HG02840 (cell line): ENCODE measurements around the gene SRPRB.

Experiments used
- ATAC-seq: cut with Tn5 transposase; IDR thresholded peaks from one replicate; pipeline ENCODE4 v1.9.1; 2021; ENCODE audit warnings: mild to moderate bottlenecking, moderate library complexity, moderate number of reproducible peaks; ENCODE audit not compliant: unreplicated experiment, low FRiP score

The SRPRB gene, protein sequence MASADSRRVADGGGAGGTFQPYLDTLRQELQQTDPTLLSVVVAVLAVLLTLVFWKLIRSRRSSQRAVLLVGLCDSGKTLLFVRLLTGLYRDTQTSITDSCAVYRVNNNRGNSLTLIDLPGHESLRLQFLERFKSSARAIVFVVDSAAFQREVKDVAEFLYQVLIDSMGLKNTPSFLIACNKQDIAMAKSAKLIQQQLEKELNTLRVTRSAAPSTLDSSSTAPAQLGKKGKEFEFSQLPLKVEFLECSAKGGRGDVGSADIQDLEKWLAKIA

DNA sequence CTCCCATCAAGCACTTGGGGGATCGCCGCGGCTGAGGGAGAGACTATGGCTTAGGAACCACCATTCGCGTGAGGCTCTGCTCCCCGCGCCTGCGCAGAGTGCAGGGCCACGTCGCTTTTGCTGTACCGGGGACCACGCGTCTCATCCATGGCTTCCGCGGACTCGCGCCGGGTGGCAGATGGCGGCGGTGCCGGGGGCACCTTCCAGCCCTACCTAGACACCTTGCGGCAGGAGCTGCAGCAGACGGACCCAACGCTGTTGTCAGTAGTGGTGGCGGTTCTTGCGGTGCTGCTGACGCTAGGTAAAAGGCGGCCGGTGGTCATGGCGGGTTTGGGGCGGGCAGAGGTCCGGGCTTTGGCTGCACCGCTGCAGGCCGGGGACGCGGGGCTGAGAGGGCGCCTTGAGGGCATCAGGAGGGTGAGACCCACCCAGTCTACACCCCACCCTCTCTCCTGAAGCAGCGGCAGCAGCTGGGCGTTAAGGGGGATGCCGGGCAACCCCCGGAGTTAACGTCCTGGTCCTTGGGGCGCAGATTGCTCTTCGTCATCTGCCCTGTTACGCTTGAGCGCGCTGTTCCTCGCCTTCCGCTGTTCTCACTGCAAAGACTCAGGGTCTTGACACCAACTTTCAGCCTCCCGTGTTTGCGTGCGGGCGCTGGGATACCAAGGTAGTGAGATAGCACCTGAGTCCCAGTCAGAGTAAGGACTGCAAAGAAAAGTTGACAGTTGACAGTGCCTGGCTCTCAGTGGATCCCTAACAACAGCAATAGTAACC is at the start of gene SRPRB:
TSS of gene SRPRB (plus strand) at position 114 of the 774 bp plus-strand sequence. CDS start at position 148, 34 bp downstream.
- ATAC-seq = peak; percentile 98

DNA sequence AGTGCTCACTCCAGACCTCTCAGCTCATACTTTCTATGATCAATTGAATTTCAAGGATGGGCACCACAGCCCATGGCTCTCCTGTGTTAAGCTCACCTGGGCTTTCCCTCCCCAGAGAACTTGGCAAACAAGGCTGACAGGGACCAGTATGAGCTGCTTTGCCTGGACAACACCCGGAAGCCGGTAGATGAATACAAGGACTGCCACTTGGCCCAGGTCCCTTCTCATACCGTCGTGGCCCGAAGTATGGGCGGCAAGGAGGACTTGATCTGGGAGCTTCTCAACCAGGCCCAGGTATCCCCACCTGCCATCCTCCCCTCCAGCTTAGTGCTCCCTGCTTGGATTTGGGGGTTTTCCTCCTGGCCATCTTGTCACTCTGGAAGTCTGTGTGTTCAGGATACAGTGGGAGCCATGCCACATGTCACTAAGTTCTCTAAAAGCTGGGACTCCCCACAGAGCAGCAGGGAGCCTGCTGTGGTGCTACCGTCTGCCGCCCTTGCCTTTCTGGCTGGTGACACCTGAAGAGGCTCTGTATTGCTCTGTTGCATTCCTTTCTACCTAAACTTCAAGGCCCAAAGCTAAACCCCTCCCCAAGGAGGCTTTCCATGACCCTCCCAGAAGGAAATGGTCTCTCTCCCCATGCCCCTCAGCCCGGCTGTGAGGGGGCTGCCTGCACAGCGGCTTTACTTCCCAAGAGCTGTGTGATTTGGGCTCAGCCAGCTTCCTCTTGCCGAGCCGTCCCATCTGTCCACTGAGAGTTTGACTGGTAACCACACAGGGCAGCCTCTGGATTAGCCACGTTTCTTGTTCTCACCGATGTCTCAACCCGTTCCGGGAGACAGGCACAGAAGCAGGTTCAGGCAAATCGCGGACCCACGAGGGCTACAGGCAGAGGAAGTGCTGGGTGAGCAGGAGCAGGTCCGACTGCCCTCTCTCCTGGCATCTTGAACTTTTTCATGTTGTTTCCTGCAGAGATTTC is 48.6 kb upstream of the SRPRB start:
- no peak for ATAC-seq

DNA sequence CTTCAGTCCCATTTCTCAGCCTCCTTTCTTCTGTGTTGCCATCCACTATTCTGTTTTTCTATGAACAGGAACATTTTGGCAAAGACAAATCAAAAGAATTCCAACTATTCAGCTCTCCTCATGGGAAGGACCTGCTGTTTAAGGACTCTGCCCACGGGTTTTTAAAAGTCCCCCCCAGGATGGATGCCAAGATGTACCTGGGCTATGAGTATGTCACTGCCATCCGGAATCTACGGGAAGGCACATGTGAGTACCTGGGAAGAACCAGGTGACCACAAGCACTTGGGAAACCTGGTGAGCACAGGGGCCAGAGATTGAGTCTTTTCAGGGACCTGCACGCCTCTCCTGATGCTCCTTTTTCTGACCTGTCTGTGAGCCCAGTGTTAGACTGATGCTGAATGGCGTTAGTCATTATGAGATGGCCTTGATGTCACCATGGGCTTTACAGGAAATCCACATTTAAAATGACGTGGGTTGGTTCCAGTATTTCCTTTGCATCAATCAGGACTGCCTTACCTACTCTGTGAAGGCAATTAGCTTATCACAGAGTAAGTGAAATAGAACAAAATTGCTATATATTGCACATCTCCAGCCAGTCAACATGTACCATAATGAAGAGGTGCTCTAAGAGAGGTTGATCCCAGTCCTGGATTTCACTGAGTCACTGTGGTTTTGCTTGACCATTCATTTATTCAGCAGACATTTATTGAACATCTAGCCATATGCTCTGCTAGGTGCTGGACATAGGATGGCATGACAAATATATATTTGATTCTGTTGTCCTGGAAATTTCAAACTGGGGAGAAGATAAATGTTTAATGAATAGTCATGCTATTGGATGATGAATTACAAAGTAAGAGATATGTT is 47.7 kb upstream of the SRPRB start:
- ATAC-seq = no peak

DNA sequence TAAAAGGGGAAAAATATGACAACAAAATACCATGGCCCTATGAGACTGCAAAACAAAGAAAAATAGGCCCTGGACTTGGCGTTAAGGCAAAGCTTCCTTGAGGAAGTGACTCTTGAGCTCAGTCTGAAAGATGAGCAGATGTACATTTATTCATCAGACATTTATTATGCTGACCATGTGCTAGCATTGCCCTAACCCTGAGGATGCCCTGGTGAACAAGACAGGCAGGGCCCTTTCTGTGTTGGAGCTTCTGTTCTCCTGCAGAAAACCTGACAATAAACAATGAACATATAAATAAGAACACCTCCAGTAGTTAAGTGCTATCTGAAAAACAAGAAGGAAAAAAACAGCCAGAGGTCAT is 47.1 kb upstream of the SRPRB start:
- ATAC-seq = no peak

DNA sequence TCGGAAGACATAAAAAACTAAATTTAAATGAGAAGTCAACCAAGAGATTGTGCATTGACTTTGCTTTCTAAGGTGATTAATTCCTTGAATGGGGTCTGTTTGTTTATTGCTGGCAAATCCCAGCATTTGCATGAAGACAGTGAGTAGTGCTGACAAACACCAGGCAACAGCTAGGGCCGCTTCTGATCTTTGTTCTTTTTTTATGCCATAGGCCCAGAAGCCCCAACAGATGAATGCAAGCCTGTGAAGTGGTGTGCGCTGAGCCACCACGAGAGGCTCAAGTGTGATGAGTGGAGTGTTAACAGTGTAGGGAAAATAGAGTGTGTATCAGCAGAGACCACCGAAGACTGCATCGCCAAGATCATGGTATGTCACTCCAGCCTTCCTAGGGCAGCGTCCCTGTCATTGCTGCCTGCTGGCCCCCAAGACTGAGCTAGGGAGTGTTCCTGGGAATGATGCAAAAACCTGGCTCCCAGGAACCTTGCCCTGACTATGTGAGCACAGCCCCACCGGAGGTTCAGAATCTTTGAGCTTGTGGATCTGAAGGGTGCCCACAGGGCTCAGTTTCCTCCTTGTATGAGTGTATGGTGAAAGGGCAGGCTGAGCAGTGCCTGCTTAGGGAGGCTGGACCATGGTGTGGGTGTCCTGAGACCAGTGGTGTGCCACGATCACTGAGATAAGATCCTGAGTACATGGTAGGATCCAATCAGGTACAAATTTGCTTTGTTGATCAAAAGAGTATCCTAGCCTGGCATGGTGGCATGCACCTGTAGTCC is 46.5 kb upstream of the SRPRB start:
- no peak for ATAC-seq

DNA sequence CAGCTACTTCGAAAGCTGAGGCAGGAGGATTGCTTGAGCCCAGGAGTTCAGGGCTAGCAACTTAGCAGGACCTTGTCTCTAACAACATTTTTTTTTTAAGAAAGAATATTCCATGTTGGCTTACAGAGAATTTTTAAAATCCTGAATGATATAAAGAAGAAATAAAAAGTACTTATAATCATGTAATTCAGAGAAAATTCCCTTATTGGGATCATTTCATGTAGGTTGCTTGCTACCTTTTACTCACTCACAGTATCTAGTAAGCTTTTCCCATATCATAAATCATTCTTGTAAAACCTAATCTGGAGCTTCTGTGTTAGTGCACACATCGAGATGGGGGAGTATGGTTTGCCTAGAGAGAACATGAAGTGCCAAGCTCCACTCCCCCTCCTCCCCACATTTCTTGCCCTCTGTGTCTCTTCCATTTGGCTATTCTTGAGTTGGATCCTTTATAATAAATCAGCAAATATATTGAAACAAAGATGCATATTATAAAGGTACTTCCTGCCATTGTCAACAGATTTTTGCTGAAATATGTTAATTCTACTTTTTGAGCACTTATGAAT is 45.8 kb upstream of the SRPRB start:
- no peak for ATAC-seq

DNA sequence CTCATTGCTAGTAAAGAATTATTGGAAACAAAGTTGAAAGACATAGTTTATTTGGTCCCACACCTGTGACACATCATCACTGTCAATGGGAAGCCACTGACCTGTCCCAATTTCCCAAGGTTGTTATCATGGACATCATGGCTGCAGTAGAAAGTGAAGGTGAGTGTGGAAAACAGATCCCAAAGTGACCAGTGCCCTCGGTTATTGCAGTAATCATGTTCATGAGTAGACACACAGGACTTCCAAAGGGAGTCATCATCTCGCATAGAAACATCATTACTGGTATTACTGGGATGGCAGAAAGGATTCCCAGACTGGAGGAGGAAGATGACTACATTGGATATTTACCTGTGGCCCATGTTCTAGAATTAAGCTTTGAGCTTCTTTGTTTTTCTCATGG is 44.7 kb upstream of the SRPRB start:
- ATAC-seq = no peak

DNA sequence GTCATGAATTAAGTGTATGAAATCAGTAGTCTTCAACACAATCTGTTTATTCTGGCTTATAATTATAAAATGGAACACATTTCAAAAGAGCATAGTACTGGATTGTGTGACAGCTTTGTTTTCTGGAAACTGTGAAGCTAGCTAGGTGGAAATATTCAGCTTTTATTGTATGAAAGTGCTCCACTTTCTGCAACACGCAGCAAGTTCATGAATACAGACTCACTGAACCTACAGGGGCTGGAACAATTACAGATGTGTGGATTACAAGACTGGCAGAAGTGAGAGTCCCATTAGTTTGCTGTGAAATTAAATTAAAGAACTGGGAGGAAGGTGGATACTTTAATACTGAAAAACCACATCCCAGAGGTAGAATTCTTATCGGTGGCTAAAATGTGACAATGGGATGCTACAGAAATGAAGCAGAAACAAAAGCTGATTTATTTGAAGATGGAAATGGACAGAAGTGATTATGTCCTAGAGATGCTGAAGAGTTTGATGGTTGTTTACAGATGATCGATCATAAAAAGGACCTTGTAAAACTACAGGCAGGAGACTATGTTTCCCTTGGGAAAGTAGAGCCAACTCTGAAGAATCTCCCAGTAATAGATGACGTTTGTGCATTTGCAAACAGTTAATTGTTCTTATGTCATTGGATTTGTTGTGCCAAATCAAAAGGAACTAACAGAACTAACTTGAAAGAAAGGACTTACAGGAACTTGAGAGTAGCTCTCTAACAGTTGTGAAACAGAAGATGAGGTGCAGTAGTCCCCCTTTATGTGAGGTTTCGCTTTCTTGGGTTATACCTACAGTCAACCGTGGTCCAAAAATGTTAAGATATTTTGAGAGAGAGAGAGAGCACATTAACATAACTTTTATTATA is 43.8 kb upstream of the SRPRB start:
- ATAC-seq = no peak

DNA sequence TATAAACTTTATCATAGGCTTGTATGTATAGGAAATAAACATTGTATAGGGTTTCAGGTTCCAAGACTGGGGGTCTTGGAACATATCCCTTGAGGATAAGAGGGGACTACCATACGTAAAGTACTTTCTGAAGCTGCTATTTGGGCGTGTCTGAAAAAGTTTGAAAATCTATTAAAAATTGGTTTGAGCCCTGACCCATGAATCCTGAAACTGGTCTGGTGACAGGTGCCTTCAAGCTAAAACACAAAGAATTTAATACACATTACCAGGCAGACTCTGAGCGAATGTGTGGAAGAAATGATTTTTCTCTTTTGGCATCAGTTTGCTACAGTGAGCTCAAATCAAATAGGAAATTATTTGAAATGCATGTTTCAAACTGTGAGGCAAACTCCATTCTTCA is 43.1 kb upstream of the SRPRB start:
- ATAC-seq = no peak

DNA sequence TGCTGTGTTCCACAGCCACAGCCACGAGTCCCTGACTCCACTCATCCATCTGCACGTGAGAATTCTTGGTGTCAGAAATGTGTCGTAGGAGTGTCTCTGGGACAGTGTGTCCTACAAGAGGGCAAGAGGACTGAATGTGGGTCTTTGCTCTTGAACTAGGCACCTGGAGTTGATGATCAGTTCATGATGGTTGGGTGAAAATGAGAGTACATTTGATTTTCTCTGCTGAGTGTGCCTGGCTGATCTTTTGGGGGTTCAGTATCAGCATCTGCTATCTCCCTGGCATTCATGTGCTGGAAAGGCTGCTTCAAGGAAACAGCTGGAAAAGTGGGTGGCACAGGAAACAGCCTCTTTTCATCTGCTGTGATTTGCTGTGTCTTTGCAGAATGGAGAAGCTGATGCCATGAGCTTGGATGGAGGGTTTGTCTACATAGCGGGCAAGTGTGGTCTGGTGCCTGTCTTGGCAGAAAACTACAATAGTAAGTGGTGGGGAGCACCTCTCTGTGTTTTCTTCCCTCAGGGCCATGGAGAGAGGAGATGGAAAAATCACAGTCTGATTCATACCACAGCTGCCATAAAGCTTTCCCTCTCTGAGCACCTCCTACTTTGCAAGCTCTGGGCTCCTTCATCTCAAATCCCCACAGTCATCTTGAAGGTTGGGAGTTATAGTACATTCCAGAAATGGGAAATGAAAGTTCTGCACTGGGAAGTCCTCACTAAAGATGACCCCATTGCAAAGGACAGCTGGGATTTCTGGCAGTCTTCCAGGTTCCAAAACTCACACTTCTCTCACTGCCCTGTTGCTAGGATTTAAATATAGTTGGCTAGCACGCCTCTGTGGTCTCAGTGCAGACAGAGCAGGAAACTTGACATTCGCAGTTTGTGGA is 41.6 kb upstream of the SRPRB start:
- no peak for ATAC-seq

DNA sequence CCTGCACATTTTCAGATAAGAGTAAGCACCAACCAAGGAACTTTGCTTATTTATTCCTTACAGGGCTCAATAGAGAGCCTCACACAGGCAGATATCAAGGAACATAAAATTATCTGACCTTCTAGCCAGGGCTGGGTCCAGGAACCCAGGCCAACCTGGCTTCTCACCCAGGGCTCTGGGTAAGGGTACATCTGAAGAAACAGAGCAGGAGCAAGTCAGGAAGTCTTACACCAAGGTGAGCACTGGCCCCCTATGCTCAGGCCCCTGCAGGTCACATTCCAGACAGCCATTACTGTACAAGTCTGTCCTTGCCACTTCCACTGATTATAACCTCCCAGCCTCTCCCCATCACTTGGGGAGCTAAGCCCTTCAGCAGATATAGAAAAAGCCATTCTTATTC is 40.4 kb upstream of the SRPRB start:
- no peak for ATAC-seq

DNA sequence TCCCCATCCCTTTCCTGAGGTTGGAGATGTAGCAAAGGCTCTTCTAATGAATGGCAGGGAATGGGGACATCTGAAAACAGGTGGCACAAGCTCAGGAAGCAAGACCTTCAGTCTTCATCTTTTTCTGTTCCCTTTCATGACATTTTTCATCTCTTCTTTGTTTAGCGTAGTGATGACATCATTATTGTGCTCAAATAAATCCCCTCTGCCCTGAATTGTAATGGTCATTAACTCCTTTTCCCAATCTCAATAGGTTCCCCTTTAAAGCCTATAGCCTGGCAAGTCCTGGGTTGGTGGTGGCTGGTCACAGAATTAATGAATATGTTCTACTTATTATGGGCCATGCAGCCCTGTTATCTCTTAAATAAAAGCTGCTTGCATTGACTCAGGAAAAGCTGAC is 38.0 kb upstream of the SRPRB start:
- no peak for ATAC-seq

DNA sequence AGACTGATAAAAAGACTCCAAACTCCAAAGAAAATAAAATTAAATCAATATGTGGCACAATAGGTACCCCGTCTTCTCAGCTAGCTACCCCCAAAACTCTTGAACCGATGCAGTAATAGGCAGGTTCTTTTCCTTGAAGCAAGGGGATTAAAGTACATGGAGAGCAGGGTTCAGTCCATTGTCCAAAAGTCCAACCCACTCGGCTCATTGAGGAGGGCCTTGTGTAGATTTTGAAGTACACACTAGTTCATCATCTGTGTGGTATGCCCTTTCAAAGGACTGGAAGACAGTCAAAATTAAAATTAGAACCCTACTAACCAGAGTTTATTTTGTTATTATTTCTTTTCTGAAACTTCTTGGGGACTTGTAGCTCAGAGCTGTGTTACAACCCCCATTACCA is 36.1 kb upstream of the SRPRB start:
- no peak for ATAC-seq

DNA sequence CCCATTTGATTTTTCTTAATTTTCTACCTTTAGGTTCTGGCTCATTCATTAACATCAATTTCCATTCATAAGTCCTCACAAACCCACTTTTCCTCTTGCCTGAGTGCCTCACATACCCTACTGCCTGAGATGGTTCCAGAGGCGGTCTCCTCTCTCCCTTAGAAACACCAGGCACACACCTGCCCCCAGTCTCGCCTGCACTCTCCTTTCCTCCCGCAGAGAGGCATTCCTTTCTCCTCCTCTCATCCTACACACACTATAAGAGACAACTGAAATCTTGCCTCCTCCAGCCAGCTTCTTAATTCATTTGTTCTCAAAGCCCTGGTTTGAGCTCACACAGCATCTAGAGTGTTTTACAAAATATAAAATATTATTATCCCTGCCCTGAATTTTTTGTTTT is 31.9 kb upstream of the SRPRB start:
- no peak for ATAC-seq

DNA sequence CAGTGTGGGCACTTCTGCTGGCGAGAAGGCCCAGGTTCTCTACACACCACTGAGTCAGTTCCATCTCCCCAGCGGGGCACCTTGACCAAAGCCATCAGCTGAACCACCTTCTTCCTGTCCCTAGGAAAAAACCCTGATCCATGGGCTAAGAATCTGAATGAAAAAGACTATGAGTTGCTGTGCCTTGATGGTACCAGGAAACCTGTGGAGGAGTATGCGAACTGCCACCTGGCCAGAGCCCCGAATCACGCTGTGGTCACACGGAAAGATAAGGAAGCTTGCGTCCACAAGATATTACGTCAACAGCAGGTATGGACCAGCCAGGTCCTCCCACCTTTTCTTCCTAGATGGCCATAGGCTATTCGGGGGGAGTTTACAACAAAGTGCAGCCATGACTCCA is 30.3 kb upstream of the SRPRB start:
- ATAC-seq = no peak

DNA sequence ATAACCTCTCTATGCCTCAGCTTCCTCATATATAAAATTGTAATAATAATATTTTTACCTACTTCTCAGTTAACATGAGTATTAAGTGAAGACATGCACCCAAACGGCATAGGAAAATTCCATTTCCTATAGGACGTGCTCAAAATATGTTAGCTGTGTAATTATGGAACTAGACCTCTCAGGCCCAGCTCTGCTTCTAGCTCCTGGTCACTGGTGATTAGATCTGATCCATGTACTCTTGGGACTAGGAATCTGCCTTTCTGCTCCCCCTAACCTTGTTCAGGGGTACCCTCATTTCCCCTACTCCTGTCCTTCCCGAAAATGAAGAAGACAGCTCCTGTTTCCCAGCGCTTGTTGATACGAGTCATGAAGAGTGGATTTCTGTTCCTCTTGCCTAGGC is 29.8 kb upstream of the SRPRB start:
- no peak for ATAC-seq

DNA sequence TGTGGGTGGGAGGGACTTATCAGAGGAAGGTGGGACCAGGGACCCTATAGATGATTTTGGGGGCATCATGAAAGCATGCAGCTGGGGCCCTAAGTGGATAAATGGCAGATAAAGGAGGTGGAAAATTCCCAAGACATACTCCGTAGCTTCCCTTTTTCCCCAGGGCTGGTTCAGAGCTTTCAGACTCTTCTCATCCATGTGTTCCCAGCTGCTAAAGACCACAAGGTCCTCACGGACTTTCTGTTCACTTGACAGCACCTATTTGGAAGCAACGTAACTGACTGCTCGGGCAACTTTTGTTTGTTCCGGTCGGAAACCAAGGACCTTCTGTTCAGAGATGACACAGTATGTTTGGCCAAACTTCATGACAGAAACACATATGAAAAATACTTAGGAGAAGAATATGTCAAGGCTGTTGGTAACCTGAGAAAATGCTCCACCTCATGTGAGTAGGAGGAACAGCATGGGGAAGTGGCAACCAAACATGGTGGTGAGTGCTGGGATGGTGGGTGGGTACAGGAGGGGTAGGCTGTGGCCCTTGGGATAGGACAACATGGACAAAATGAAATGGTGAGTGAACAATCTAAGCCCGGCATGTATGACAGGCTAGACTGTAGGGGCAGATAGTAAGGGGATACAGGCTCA is 28.7 kb upstream of the SRPRB start:
- no peak for ATAC-seq
